Body of pancreas (tissue), 4 donors: ENCODE results near the gene PAPSS1.

Experiments used
- POLR2A ChIP-seq, 3 donors: fragments of 450-650 bp; IDR thresholded peaks; one replicate each; pipeline ENCODE4 v1.6.1; 2016; ENCODE audit warnings: antibody characterized with exemption in 3 of 3, mild to moderate bottlenecking in 2 of 3
- TF ChIP-seq, protein P1 (sequence below), 7 experiments: fragments of 450-650 bp in 4 of 7; fragments of 200-600 bp in 3 of 7; sonication (generic) in 3 of 7; IDR thresholded peaks; one replicate each; pipeline ENCODE4 v1.5.1; 2016 to 2019; ENCODE audit warnings: antibody characterized with exemption in 7 of 7

GRCh38 chr4:107734120-107734519, 14.1 kb upstream of the PAPSS1 start:
- no peak for TF ChIP-seq POLR2A (IDR thresholded peaks at IDR 0.05)
- TF ChIP-seq, protein P1, sequence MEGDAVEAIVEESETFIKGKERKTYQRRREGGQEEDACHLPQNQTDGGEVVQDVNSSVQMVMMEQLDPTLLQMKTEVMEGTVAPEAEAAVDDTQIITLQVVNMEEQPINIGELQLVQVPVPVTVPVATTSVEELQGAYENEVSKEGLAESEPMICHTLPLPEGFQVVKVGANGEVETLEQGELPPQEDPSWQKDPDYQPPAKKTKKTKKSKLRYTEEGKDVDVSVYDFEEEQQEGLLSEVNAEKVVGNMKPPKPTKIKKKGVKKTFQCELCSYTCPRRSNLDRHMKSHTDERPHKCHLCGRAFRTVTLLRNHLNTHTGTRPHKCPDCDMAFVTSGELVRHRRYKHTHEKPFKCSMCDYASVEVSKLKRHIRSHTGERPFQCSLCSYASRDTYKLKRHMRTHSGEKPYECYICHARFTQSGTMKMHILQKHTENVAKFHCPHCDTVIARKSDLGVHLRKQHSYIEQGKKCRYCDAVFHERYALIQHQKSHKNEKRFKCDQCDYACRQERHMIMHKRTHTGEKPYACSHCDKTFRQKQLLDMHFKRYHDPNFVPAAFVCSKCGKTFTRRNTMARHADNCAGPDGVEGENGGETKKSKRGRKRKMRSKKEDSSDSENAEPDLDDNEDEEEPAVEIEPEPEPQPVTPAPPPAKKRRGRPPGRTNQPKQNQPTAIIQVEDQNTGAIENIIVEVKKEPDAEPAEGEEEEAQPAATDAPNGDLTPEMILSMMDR (IDR thresholded peaks at IDR 0.05): no peak
